ENCODE results near the gene ZNF521.

Gene ZNF521

DNA sequence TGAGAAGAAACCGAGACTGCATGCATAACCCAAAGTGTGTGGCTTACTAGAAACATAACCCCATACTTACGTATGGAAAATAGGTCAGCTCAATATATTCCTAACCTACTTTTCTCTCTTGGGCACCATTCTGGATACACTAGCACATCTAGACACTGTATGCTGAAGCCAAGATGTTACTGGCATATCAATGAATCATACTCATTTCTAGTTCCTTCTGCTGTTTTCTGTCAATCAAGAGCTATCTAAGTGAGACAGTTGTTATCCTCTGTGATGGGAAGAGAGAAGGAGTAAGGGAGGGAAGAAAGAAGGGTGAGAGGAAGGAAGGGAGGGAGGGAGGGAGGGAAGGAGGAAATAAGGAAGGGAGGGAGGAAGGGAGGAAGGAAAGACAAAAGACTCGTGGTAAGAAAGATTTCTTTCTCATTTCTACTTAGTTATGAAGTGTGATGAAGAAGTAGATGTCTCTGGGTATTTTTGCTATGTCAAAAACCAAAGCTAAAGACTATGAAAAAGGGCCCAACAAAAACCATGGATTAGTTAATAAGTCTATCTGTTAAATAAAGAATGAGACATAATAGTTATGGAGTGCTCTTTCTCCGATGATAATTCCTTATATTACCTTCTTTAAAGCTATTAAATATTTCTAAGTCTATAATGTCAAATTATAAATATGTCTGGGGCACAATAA lies 248.4 kb downstream of the ZNF521 start:
- no peaks in the 10 kb centered on the region for H3K9me3 ChIP-seq (ENCODE audit: insufficient read depth, low read depth, low read length)
- H3K27me3 ChIP-seq (ENCODE audit: insufficient read depth, low read length): no peaks in the 10 kb centered on the region
- no peak overlapping the region for H3K4me3 ChIP-seq (ENCODE audit: low read length)
- H3K4me1 ChIP-seq (ENCODE audit: insufficient read depth, low read length): no peaks in the 10 kb centered on the region
- H3K27ac ChIP-seq (ENCODE audit: low read length): no peak overlapping the region
- H3K36me3 ChIP-seq (ENCODE audit: insufficient read depth, low read depth, low read length): no peaks in the 10 kb centered on the region
- H3K9ac ChIP-seq (ENCODE audit: low read depth, low read length): no peak overlapping the region

DNA sequence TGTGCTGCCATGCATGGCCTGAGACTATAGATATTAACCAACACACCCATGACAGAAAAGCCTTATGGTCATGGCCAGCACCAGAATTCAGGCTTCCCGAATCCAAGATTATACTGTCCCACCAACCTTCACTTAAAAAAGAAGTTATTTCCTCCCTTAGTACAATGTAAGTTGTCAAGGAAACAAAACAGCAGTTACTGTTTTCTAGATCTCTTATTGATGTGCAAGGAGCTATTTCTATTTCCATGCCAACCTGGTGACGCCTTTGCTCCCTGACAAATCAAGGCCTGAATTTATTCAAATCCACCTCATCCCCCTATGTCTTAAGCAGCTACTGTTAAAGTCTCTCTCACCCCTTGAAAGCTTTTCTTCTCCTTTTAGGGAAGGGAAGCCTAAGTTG lies 249.3 kb downstream of the ZNF521 start:
- peaks cover 2% of the 10 kb centered on the region; the same call in 1 of the 2 replicates for H3K4me1 ChIP-seq (ENCODE audit: insufficient read depth, low read length)
- H3K9me3 ChIP-seq (ENCODE audit: insufficient read depth, low read depth, low read length): no peaks in the 10 kb centered on the region
- no peak overlapping the region for H3K27ac ChIP-seq (ENCODE audit: low read length)
- no peak overlapping the region for H3K4me3 ChIP-seq (ENCODE audit: low read length)
- no peak overlapping the region for H3K9ac ChIP-seq (ENCODE audit: low read depth, low read length)
- H3K27me3 ChIP-seq (ENCODE audit: insufficient read depth, low read length): no peaks in the 10 kb centered on the region
- no peaks in the 10 kb centered on the region for H3K36me3 ChIP-seq (ENCODE audit: insufficient read depth, low read depth, low read length)

DNA sequence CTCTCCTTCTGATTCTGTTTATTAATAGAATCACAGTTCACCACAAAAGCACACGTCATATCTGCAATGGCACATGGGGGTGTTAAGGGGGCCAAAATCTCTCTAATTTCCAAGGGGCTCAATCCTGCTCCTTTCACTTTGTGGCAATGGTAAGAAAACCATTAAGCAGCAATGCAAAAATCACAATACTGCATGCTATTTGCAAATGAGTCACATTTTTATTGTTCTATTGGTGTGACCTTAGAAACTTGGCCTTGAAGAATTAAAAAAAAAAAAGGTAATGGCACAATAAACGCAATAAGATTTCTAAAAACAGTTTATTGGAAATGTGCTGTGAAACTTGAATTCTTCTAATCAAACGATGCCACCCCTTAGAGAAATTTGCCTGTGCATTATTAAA lies 251.5 kb downstream of the ZNF521 start:
- H3K36me3 ChIP-seq (ENCODE audit: insufficient read depth, low read depth, low read length): no peaks in the 10 kb centered on the region
- H3K9ac ChIP-seq (ENCODE audit: low read depth, low read length): no peak overlapping the region
- H3K27ac ChIP-seq (ENCODE audit: low read length): no peak overlapping the region
- H3K4me3 ChIP-seq (ENCODE audit: low read length): no peak overlapping the region
- peaks cover 3% of the 10 kb centered on the region for H3K4me1 ChIP-seq (ENCODE audit: insufficient read depth, low read length)
- no peaks in the 10 kb centered on the region for H3K27me3 ChIP-seq (ENCODE audit: insufficient read depth, low read length)
- H3K9me3 ChIP-seq (ENCODE audit: insufficient read depth, low read depth, low read length): no peaks in the 10 kb centered on the region

DNA sequence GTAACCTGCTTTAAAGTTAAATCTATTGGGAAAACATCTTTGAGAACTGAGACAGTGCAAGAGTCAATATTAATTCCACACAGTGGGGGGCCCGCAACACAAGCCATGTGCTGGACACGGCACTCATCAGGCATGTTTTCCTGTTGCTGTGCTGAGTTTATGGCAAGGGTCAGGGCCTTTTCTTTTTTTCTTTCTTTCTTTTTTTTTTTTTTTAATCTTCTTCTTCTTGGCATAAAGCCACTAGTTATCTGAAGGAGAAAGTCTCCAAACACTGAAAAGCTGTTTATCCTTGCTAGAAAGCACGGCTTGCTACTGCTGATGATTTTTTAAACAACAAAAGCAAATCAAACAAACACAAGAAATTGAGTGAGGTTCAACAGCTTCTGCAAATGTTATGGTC lies 252.1 kb downstream of the ZNF521 start:
- Histone ChIP-seq H3K9ac (ENCODE audit: low read depth, low read length) (no peak overlapping the region), H3K4me3 (ENCODE audit: low read length) (no peak overlapping the region), H3K27ac (ENCODE audit: low read length) (no peak overlapping the region), H3K9me3 (ENCODE audit: insufficient read depth, low read depth, low read length) (no peaks in the 10 kb centered on the region), H3K27me3 (ENCODE audit: insufficient read depth, low read length) (no peaks in the 10 kb centered on the region), H3K36me3 (ENCODE audit: insufficient read depth, low read depth, low read length) (no peaks in the 10 kb centered on the region), H3K4me1 (ENCODE audit: insufficient read depth, low read length) (peaks cover 3% of the 10 kb centered on the region)

DNA sequence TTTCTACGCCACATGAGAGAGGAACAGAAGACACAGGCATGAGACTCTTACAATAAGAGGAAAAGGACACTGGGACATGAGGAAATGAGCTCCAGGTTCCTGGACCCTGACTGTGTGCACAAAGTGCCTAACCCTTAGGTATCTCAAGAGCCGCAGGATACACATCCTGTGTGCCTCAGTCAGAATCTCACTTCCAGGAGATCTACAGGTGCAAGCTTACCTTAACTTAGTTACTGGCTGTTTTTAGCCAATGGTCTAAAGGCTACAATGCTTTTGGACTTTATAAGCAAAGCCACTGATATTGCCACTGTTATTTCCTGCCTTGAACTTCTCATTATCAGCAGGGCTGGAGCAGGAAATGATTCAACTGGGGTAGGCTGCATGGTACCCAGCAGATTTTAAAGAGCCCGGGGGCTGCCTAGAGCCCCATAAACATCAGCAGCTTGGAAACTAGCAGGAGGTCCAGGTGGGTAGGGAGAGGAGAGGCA lies 254.4 kb downstream of the ZNF521 start:
- Histone ChIP-seq H3K27me3 (ENCODE audit: insufficient read depth, low read length) (no peaks in the 10 kb centered on the region), H3K36me3 (ENCODE audit: insufficient read depth, low read depth, low read length) (no peaks in the 10 kb centered on the region), H3K9me3 (ENCODE audit: insufficient read depth, low read depth, low read length) (no peaks in the 10 kb centered on the region), H3K4me1 (ENCODE audit: insufficient read depth, low read length) (peaks cover 3% of the 10 kb centered on the region), H3K27ac (ENCODE audit: low read length) (no peak overlapping the region), H3K9ac (ENCODE audit: low read depth, low read length) (no peak overlapping the region), H3K4me3 (ENCODE audit: low read length) (no peak overlapping the region)

DNA sequence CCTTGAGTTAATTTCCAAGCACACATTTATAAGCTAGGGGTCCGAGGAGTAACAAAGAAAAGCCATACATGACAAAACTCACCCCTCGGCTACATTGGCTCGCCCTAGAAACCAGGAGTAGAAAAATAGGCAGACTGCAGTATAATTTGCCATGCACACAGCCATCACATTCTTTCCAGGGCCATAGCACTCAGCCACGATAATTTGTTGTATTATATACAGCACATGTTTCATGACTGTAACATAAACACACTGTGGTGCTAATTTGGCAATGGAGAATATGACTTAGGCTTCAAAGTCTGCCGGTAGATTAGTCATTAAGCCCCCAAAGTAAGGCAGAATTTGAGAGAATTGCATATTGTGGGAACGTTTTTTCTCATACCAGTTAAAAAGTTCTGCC lies 254.9 kb downstream of the ZNF521 start:
- no peak overlapping the region for H3K4me3 ChIP-seq (ENCODE audit: low read length)
- no peaks in the 10 kb centered on the region for H3K9me3 ChIP-seq (ENCODE audit: insufficient read depth, low read depth, low read length)
- H3K27me3 ChIP-seq (ENCODE audit: insufficient read depth, low read length): no peaks in the 10 kb centered on the region
- no peak overlapping the region for H3K9ac ChIP-seq (ENCODE audit: low read depth, low read length)
- H3K4me1 ChIP-seq (ENCODE audit: insufficient read depth, low read length): peaks cover 3% of the 10 kb centered on the region
- no peak overlapping the region for H3K27ac ChIP-seq (ENCODE audit: low read length)
- no peaks in the 10 kb centered on the region for H3K36me3 ChIP-seq (ENCODE audit: insufficient read depth, low read depth, low read length)

DNA sequence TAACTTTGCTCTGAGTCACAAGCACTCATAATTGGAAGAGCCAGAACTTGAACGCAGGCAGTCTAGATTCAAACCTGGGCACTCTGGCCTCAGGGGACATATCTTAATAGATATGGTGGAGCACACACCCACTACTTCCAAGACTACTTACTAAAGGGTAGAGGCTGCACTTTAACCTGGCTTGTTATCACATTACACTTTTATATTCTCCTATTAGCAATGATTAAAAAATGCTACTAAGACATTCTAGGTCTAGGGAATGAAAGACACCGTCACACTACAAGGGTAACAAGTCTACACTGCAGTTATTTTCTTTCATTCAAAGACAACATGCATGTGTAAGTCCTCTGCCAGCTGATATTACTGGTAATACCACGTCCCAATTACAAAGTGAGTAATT lies 258.8 kb downstream of the ZNF521 start:
- no peak overlapping the region for H3K4me3 ChIP-seq (ENCODE audit: low read length)
- no peak overlapping the region for H3K9ac ChIP-seq (ENCODE audit: low read depth, low read length)
- H3K4me1 ChIP-seq (ENCODE audit: insufficient read depth, low read length): peaks cover 3% of the 10 kb centered on the region
- peaks cover 32% of the 10 kb centered on the region; the same call in 1 of the 2 replicates for H3K36me3 ChIP-seq (ENCODE audit: insufficient read depth, low read depth, low read length)
- no peaks in the 10 kb centered on the region for H3K27me3 ChIP-seq (ENCODE audit: insufficient read depth, low read length)
- H3K9me3 ChIP-seq (ENCODE audit: insufficient read depth, low read depth, low read length): no peaks in the 10 kb centered on the region
- no peak overlapping the region for H3K27ac ChIP-seq (ENCODE audit: low read length)

DNA sequence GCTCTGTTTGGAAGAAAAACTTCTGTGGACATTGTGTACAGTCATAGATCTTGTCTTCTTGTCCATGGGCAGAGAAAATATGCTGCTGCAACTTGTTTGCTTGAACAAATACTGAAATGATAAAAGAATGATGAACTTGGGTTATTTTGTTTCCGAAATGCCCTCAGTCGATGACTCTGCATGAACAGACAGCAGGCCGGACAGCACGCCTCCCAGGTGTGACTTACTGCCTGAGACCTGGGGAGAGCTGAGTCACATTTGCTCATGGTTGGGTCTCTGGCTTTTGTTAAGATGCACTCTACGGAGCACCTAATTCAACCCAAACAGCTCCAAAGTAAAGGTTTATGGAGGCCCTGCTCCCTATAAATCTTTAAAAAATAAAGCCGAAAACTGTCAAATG lies 262.5 kb downstream of the ZNF521 start:
- H3K4me3 ChIP-seq (ENCODE audit: low read length): no peak overlapping the region
- H3K27me3 ChIP-seq (ENCODE audit: insufficient read depth, low read length): no peaks in the 10 kb centered on the region
- no peak overlapping the region for H3K27ac ChIP-seq (ENCODE audit: low read length)
- H3K4me1 ChIP-seq (ENCODE audit: insufficient read depth, low read length): no peaks in the 10 kb centered on the region; the same call in 1 of the 2 replicates
- H3K9ac ChIP-seq (ENCODE audit: low read depth, low read length): no peak overlapping the region
- H3K36me3 ChIP-seq (ENCODE audit: insufficient read depth, low read depth, low read length): peaks cover 35% of the 10 kb centered on the region; the same call in 1 of the 2 replicates
- no peaks in the 10 kb centered on the region for H3K9me3 ChIP-seq (ENCODE audit: insufficient read depth, low read depth, low read length)

DNA sequence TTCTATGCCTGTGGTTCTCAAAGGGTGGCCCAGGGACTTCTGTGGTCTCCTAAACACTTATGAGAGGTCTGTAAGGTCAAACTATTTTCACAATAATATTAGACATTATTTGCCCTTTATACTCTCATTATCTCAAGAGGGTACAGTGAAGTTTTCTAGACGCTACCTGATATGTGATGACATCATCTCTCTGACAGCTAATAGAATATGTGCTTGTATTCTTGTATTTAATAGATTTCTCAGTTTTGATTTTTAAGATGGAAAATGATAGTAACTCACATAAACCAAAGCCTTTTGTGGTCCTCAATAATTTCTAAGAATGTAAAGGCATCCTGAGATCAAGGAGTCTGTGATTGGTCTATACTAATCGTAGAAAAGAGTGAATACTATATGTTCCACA lies 265.1 kb downstream of the ZNF521 start:
- no peak overlapping the region for H3K4me3 ChIP-seq (ENCODE audit: low read length)
- no peaks in the 10 kb centered on the region for H3K27me3 ChIP-seq (ENCODE audit: insufficient read depth, low read length)
- no peak overlapping the region for H3K9ac ChIP-seq (ENCODE audit: low read depth, low read length)
- no peak overlapping the region for H3K27ac ChIP-seq (ENCODE audit: low read length)
- peaks cover 34% of the 10 kb centered on the region; the same call in 1 of the 2 replicates for H3K36me3 ChIP-seq (ENCODE audit: insufficient read depth, low read depth, low read length)
- H3K9me3 ChIP-seq (ENCODE audit: insufficient read depth, low read depth, low read length): no peaks in the 10 kb centered on the region
- no peaks in the 10 kb centered on the region for H3K4me1 ChIP-seq (ENCODE audit: insufficient read depth, low read length)

DNA sequence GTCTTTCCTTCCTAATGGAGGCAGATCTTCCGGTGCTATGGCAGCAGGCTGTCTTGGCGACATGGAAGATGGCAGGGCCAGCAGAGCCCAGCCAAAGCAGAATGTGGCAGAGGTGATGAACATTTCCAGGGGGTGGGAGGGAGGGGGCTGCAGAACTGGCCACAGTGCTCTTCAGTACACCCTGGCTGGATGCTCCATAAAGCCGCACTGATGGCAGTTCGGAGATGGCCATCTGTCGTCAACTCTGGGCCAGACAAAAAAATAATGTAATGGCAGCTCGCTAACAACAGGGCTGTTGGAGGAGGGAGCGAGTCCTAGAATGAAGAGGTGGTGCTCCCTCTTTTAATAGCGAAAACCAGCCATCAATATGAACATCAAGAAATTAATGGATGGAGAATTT lies 271.0 kb downstream of the ZNF521 start:
- H3K27ac ChIP-seq (ENCODE audit: low read length): no peak overlapping the region
- H3K4me1 ChIP-seq (ENCODE audit: insufficient read depth, low read length): peaks cover 4% of the 10 kb centered on the region; the same call in 1 of the 2 replicates
- no peak overlapping the region for H3K9ac ChIP-seq (ENCODE audit: low read depth, low read length)
- H3K36me3 ChIP-seq (ENCODE audit: insufficient read depth, low read depth, low read length): no peaks in the 10 kb centered on the region
- no peaks in the 10 kb centered on the region for H3K9me3 ChIP-seq (ENCODE audit: insufficient read depth, low read depth, low read length)
- no peak overlapping the region for H3K4me3 ChIP-seq (ENCODE audit: low read length)
- no peaks in the 10 kb centered on the region for H3K27me3 ChIP-seq (ENCODE audit: insufficient read depth, low read length)

DNA sequence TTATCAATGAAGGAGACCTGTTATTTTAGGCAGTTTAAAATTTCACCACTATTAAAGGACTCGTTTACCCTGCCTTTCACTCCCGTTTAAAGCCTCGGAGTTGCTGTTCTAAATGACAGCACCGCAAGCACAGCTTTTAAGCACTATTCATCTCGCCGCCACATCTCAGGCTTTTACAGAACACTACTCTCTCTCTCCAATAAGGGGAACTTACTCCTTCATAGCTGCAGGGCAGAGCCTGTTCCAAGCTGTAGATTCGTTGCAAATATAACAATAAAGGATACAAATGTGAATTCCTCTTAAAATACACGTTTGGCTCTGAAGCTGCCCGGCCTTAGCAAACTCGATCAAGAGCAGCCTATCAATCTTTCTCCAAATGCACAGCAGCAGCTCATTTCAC lies 271.8 kb downstream of the ZNF521 start:
- Histone ChIP-seq H3K27ac (ENCODE audit: low read length) (no peak overlapping the region), H3K4me1 (ENCODE audit: insufficient read depth, low read length) (peaks cover 10% of the 10 kb centered on the region), H3K9ac (ENCODE audit: low read depth, low read length) (no peak overlapping the region), H3K4me3 (ENCODE audit: low read length) (no peak overlapping the region), H3K36me3 (ENCODE audit: insufficient read depth, low read depth, low read length) (no peaks in the 10 kb centered on the region), H3K9me3 (ENCODE audit: insufficient read depth, low read depth, low read length) (no peaks in the 10 kb centered on the region), H3K27me3 (ENCODE audit: insufficient read depth, low read length) (no peaks in the 10 kb centered on the region)

DNA sequence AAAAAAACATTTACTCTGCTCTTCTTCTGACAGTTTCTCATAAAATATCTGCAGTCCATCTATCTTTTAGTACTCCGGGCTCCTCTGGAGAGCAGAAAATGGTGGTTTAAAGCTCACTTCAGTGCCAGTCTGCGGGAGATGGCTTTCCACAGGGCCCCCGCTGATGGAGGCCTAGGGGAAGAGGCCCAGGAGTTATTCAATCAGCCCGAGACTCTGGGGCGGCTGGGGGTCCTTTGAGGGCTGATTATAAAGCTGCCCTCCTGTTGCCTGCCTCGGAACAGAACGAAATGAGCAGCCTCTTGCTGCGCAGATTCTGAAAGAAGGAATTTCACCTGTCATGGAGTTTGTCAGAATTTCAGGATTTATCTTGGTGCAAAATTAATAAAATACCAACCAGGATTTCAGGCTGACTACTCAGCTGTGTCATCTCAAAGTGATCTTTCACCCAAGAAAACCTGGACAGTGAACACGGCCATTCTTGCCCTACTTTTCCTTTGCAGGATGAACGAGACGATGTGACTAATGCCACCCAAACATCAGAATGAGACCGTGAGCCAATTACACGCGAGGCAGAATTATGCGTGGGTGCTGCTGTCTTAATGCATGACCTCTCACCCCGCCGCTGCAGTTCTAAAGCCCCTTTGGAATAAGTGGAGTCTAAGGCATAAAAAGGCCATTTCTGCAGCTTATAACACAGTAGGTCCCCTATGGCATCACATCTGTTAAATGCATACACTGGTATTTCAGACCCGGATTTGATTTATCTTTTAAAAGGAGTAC lies 273.8 kb downstream of the ZNF521 start:
- Histone ChIP-seq H3K27me3 (ENCODE audit: insufficient read depth, low read length) (no peaks in the 10 kb centered on the region), H3K27ac (ENCODE audit: low read length) (no peak overlapping the region), H3K9ac (ENCODE audit: low read depth, low read length) (no peak overlapping the region), H3K36me3 (ENCODE audit: insufficient read depth, low read depth, low read length) (no peaks in the 10 kb centered on the region), H3K9me3 (ENCODE audit: insufficient read depth, low read depth, low read length) (no peaks in the 10 kb centered on the region), H3K4me3 (ENCODE audit: low read length) (no peak overlapping the region), H3K4me1 (ENCODE audit: insufficient read depth, low read length) (peaks cover 29% of the 10 kb centered on the region)
